GM19239 (cell line): ENCODE results near the gene ARHGAP8.

ENCODE experiments used
- DNase-seq: peaks from one replicate; pipeline ENCODE4 v3.0.0; 2011; ENCODE audit warnings: low spot score; ENCODE audit not compliant: insufficient read length
- FAIRE-seq: peaks from 2 replicates; lab custom pipeline; 2011; peaks lifted over from hg19 to GRCh38; lab: Jason Lieb, UNC

Gene ARHGAP8

DNA sequence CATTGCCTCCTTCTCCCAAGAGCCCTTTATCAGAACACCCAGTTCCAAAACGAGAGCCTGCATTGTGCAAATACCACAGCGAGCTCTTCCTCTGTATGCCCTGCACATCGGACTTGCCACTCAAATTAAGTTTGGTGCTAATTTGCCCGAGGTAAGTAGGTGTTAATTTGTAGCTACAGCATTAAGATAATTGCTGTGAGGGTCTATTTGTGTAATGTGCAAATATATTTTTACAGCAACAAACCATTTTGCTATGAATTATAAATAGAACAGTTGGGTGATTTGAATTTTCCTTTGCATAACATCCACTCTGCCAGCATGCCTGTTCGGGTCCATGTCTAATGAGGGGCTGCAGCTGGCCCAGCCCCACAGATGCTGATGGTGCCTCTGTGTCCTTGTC, 8.1 kb downstream of the ARHGAP8 start:
- FAIRE-seq (no peak), DNase-seq (no peak)

DNA sequence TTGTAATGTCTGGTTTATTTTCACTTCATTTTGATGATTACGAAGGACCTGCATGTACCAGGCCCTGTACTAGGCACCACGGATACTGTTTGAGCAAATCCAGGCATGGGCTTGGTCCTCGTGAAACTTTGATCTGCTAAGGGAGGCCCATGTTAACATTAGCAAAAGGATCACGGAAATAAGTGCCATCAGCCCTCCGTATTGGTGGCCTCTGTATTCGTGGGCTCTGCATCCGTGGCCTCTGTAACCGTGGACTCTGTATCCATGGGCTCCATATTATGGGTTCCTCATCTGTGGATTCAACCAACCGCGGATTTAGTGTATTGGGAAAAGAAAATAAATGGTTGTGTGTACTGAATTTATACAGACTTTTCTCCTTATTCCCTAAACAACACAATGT, 8.7 kb downstream of the ARHGAP8 start:
- no peak for FAIRE-seq

DNA sequence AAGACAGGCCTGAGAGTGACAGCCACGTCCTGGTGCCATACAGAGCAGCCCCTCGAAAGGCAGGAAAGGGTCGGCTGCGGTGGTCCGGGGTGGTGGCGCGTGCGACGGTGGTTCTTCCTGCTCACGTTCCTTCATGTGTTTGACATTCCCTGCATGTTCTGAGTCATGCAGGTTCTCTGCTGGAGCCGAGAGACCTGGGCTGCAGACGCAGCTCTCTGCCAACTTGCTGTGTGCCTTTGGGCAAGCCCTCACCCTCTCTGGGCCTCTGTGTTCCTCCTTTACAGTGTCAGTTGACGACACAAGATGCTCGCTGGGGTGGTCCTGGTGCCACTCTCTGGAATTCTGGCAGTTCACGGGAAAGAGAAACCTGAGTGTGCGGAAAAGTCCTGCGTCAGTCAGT, 12.0 kb downstream of the ARHGAP8 start:
- no peak for FAIRE-seq
- no peak for DNase-seq

More for the DNA sequence above, 8.7 kb downstream of the ARHGAP8 start:
- no peak for DNase-seq

DNA sequence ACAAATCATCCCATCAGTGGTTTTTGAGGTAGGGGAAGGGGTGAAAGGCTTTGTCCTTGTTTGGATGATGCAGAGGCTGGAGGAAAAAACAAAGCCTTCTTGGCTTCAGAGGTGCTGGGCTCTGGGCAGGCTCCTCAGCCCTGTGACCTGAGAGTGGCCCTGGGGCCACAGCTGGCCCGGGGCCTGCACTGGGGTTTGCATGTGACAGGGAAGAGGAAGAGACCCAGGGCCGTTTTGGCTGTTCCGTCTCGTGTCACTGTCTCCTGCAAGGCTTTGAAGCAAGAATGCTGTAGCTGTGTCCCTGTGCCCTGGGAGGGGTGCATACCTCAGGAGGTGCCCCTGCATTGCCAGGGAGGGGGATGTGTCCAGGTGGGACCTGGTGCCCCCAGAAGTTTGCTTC, 12.6 kb downstream of the ARHGAP8 start:
- FAIRE-seq (no peak), DNase-seq (no peak)

DNA sequence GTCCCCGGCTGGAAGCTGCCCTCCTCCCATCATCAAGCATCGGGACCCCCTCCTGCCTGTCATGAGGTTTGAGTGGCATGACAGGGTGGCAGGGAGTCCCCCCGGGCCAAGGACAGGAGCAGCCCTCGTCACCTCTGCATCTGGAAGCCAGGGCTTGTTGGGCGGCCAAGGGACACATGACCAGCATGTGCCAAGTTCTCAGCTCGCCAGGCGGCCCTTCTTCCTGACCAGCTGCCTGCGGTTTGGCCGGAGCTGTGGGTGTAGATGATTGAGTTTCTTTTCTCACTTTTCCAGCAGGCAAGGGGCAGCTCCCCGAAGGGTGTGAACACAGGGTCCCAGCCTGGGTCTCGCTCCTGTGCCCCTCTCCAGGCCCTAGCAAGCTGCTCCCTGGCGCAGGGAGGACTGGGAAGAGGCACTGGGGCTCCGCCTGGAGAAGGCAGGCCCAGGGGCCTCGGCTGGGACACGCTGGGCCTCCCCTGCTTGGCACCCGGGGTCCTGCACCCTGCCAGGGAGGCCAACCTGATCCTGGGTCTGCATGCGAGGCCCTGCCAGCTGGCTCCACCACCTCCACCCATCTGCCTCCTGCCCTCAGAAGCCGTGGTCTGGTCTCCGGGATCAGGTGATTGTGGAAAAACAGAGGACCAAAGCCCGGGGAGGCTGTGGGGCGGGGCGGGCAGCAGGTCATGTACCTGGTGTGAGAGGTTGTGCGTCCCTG, 13.4 kb downstream of the ARHGAP8 start:
- DNase-seq (no peak), FAIRE-seq (no peak)

DNA sequence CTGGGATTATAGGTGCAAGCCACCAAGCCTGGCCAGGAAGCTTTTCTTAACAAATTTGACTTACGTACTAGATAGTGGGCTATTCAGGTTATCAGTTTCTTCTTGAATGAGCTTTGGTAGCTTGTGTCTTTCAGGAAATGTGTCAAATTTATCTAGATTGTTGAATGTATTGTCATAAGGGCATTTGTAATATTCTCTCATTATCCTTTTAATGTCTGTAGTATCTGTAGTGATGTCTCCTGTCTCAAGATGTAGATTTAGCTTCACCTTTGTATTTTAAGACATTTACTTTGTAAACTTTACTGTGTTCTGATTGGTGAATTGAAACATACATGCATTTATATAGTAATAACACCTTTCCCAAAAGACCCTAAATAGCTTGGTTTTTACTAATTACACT, 20.7 kb downstream of the ARHGAP8 start:
- DNase-seq, result no peak
- no peak for FAIRE-seq

DNA sequence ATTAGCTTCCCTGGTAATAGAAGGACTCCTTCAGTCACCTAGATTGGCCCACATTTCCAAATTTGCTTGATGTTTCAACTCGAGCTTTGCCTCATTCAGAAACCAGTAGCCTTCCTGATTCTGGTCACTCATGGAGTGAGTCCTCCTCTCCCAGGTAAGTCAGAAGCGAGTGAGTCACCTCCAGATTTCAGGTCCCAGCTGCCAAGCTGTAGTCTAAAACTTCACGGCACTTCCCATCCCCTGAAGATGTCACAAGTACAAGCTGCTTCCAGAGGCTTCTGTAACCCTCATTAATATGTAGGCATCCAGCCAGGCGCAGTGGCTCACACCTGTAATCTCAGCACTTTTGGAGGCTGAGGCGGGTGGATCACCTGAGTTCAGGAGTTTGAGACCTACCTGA, 23.5 kb downstream of the ARHGAP8 start:
- no peak for FAIRE-seq

DNA sequence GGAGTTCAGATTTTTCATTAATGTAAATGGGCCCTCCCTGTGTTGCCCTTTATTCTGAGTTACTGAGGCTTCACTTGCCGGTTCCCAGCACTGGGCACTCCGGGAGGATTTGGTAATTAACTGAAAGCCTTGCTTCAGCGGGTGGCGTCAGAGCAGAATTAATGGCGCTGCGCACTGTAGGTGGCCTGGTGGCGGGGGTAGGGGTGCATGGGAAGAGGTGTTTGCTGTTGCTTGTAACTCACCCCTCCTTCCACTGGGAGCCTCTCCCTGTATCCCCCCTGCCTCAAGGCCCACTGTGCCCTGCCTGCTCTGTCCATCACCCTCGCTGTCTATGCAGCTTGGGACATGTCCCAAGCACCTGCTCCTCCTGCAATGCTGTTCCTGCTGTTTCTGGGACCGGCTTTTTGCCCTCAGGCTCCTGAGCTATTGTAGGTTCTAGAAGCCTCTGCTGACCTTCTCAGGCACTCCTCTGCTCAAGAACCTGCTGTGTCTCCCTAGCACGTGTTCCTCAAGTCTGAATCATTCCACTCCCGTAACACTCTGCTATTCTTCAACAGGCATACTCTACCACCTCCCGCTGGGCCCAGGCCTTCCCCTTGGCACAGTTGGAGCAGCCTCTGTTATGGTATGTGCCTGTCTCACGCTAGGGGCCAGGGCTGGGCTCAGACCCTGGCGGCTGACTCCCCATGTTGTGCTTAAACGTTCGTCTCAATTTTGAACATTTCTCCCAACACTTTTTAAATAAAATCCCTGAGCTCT, 24.4 kb downstream of the ARHGAP8 start:
- FAIRE-seq, result no peak
- no peak for DNase-seq

More for the DNA sequence above, 23.5 kb downstream of the ARHGAP8 start:
- DNase-seq, result no peak

DNA sequence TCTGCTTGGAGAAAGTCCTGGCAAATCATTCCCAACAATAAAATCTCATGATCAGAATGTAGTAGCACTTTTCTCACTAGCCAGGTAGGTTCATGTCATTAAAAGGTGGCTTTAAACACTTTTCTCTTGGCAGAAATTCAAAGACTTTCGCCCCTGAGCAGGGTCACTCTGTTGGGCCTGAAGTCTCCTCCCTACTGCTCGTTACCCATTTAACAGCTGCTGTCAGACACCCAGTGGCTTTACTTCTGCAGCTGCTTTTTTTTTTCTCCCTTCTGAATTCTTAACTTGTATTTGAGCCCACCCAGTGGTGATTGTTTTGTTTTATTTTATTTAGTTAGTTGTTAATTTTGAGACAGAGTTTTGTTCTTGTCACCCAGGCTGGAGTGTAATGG, 25.0 kb downstream of the ARHGAP8 start:
- FAIRE-seq (no peak), DNase-seq (no peak)

DNA sequence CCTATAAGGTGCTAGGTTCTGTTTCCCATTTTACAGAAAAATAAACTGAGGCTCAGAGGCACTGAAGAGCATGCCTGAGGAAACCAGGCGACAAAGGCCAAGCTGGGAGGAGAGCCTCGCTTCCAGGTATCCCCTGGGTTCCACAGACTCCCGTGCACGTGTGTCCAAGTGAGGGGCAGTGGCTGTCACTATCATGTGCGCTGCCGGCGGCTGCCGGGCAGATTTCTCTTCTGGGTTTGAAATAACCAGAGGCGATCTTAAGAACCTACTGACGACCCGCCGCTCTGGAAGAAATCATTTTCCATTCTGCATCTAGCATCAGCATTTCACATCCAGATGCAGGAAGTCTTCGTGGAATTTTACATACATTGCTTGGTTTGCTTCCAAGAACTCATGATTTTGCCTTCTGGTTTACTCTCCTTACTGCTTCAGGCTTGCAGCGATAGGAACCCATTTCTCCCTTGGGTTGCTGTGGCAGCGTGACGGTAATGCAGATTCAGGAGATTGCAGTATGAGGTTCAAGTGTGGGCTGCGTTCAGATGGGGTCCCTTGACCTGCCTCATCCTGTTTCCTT, 28.6 kb downstream of the ARHGAP8 start:
- DNase-seq, result no peak
- no peak for FAIRE-seq

DNA sequence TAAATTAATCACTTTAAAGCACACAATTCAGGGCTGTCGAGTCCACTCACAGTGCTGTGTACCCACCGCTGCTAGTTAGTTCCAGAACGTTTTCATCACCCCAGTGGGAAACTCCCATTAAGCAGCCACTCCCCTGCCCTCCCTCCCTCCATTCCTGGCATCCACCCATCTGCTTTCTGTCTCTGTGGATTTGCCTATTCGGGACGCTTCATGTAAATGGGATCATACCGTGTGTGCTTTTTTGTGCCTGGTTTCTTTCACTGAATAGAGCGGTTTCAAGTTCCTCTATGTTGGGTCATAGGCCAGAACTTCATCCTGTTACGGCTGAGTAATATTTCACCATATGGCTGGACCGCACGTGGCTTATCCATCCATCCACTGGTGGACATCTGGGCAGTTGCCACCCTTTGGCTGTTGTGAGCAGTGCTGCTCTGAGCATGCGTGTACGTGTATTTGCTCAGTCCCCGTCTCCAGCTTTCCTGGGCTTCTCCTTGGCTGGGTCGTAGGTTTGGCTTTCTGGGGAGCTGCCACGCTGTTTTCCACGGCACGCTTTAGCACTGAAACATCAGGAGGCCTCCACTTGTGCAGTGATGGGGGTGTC, 30.1 kb downstream of the ARHGAP8 start:
- FAIRE-seq (no peak), DNase-seq (no peak)

DNA sequence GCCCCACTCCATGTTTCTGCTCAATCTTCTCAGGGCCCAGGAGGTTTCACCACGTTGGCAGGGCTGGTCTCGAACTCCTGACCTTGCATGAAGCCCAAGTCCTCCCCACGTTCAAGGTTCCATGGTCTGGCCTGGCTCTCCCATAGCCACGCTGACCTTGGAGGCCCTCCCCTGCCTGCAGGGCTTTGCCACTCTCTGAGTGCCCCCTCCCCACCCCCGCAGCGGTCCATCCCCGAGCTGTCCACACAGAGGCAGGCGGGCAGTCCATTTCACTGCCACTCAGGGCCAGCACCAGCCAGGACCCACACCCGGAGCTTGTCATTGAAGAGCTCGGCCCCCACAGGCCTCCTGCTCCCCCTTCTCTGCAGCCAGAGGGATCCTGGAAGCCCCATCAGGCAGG, 30.7 kb downstream of the ARHGAP8 start:
- FAIRE-seq (no peak), DNase-seq (no peak)

DNA sequence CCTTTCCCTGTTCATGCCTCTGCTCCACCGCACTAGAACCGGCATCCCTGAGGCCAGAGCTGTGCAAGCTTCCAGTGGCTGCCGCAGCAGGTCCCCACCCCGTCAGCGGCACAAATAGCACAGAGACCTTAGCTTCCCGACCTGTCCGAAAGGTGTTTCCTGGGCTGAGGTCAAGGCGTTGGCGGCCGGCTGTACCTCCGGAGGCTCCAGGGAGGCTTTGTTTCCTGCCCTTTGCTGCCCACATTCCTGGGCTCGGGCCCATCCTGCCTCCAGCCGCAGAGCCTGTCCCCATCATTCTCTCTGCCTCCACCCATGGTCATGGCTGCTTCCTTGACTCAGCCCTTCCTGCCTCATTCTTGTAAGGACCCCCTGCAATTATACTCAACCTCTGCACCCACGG, 31.2 kb downstream of the ARHGAP8 start:
- DNase-seq (no peak), FAIRE-seq (no peak)

DNA sequence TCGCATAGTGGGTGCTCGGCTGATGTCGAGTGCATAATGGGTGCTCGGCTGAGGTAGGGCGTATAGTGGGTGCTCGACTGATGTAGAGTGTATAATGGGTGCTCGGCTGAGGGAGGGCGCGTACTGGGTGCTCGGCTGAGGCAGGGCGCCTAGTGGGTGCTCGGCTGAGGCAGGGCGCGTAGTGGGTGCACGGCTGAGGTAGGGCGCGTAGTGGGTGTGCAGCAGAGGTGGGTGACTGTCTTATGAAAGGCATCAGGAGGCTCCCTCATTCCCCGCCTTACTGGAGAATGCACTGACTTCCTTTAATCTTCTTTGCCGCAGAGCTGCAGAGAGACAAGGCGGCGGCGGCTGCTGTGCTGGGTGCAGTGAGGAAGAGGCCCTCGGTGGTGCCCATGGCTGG, 33.8 kb downstream of the ARHGAP8 start:
- FAIRE-seq (no peak), DNase-seq (no peak)

DNA sequence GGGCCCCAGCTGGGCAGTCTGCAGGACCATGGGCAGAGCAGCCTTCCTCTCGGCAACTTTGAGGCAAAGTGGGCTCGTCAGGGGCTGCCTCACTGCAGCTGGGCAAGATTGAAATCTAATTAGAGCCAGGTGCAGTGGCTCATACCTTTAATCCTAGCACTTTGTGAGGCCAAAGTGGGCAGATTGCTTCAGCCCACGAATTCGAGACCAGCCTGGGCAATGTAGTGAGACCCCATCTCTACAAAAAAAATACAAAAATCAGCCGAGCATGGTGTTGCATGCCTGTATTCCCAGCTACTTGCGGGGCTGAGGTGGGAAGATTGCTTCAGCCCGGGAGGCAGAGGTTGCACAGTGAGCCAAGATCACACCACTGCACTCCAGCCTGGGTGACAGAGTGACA, 34.2 kb downstream of the ARHGAP8 start:
- no peak for FAIRE-seq
- DNase-seq, result no peak

DNA sequence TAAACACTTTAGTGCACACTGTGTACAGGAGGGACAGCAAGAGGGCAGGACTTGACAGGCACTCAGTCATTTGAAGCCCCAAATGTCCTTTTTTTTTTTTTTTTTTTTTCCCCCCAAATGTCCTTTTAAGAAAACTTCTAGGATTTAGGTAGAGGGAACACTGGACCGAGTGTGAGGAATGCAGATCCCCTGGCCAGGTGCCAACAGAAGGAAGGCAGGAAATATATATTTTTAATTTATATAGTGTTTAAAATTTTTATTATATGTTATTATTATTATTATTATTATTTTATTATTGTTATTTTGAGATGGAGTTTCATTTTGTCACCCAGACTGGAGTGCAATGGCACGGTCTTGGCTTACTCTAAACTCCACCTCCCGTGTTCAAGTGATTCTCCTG, 35.5 kb downstream of the ARHGAP8 start:
- DNase-seq, result no peak
- FAIRE-seq, result no peak

DNA sequence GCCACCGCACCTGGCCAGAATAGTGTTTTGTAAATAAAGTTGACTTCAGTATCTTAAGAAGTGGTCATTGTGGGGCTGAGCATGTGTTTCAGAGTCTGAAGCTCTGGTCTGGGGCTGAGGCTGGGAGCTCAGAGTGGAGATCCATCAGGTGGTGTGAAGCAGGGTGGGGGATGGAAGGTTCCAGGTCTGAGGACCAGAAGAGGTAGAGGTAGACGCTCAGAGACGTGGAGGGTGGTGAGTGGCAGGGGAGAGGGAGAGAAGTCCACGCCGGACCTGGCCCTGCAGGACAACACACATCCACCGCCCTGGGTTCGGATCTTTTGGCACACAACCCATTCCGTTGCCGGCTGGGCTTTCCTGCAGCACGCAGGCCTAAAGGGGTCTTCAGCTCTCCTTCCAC, 40.7 kb downstream of the ARHGAP8 start:
- no peak for DNase-seq
- no peak for FAIRE-seq

DNA sequence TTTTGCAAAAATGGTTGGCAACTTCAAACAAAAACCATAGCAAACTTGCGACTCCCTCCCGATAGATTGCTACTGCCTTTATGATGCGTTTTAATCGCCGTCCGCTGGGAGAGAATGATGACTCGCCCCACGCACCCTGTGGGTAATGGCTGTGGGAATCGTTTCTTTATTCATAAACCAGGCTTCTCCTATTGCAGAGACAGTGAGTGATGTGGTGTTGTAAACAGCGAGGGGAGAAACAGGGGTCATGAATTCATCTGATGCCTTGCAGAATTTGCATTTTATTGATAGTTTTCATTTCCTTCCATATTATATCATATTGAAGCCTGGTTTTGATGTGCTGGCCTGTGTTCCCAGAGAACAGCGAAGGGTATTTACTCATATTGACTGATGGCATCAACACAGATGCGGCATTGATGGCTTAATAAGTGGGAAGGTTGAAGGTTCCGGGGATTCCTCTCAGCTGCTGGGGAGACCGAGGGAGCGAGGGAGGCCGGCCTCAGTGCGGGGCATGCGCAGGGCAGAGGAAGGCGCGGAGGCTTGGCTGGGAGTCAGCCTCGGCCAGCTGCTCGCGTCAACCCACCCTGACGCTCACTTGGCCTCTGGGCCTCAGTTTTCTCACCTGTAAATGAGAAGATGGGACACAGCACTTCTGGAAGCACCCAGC, 41.3 kb downstream of the ARHGAP8 start:
- FAIRE-seq, result no peak

DNA sequence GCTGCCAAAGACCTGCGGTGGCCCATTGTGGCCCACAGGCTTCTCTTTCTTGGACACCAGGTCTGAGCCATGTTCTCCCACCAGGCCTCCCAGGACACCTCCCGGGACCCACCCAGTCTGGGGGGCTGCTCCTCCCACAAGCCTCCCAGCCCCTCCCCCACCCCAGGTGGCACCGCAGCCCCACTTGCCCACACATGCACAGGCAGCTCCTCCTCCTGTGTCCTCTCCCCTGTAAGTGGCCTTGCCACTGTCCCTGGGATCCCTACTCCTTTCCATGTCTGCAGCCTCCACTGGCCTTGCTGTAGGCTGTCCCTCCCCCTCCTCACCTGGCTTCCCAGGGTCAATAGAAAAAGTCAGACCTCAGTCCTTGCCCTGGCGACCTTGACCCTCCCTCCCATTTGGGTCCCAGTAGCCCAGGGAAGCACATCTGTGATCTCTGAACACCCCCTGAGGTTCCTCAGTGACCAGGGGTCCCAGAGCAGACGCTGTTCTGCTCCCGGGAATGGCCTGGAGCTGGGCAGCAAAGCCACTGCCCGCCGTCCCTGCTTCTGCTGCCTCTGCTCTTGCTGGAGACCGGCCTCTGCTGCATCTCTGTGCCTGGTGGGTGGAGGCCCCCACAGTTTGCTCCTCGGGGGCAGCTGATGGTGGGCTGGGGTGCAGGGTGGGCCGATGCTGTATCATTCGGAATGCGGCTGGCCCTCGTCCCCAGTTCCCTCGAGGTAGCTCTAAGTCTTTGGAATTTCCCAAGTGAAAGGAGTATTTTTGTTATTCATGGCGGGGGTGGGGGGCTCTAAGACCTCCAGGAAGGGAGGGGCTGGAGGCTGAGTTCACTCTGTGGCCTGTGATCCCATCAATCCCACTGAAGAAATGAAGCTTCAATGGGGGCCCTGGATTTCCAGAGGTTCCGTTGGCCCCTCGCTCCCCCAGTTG, 43.6 kb downstream of the ARHGAP8 start:
- DNase-seq, result no peak
- no peak for FAIRE-seq

More for the DNA sequence above, 41.3 kb downstream of the ARHGAP8 start:
- no peak for DNase-seq
